COLO829 (cell line): Measurements from ENCODE around the gene WDR33.
"Not testable (repeated sequence)": the region's sequence is repeated elsewhere in the genome, so short reads cannot be mapped to it uniquely, and the experiment has no call there.

Experiments used
- DNase-seq: peaks from one replicate; pipeline ENCODE4 v3.0.0; 2012; ENCODE audit warnings: low spot score

WDR33 gene

GRCh38 chr2:127763776-127764175 lies 47.2 kb downstream of the WDR33 start:
- no peak for DNase-seq

GRCh38 chr2:127762846-127763245 lies 48.1 kb downstream of the WDR33 start:
- DNase-seq: no peak

- DNase-seq: no peak
Observed at GRCh38 chr2:127762441-127762840, 48.5 kb downstream of the WDR33 start.

- DNase-seq: no peak
Observed at GRCh38 chr2:127759931-127760330, 51.0 kb downstream of the WDR33 start.

- DNase-seq: no peak
Observed at GRCh38 chr2:127754186-127754585, 56.8 kb downstream of the WDR33 start.

GRCh38 chr2:127753374-127753773 lies 57.6 kb downstream of the WDR33 start:
- no peak for DNase-seq

GRCh38 chr2:127749537-127749936 lies 61.4 kb downstream of the WDR33 start:
- not testable (repeated sequence) for DNase-seq

GRCh38 chr2:127747621-127748020 lies 63.4 kb downstream of the WDR33 start:
- DNase-seq: no peak

GRCh38 chr2:127743477-127744026 lies 67.4 kb downstream of the WDR33 start:
- DNase-seq: no peak

GRCh38 chr2:127740665-127741288 lies 70.2 kb downstream of the WDR33 start:
- DNase-seq: no peak

GRCh38 chr2:127739800-127740199 lies 71.2 kb downstream of the WDR33 start:
- DNase-seq: no peak

GRCh38 chr2:127737892-127738291 lies 73.1 kb downstream of the WDR33 start:
- no peak for DNase-seq

GRCh38 chr2:127735537-127736399 lies 75.2 kb downstream of the WDR33 start:
- no peak for DNase-seq

- no peak for DNase-seq
Observed at GRCh38 chr2:127735044-127735443, 75.9 kb downstream of the WDR33 start.

- no peak for DNase-seq
Observed at GRCh38 chr2:127733816-127734537, 77.0 kb downstream of the WDR33 start.

- no peak for DNase-seq
Observed at GRCh38 chr2:127733113-127733815, 77.7 kb downstream of the WDR33 start.

GRCh38 chr2:127726158-127726880 lies 84.7 kb downstream of the WDR33 start:
- no peak for DNase-seq

- no peak for DNase-seq
Observed at GRCh38 chr2:127722807-127723206, 88.2 kb downstream of the WDR33 start.

- DNase-seq: no peak
Observed at GRCh38 chr2:127721978-127722355, 89.0 kb downstream of the WDR33 start.

GRCh38 chr2:127721311-127721977 lies 89.5 kb downstream of the WDR33 start:
- DNase-seq: no peak
